BE2C (cell line): Measurements from ENCODE around the gene RELT.

Experiments
- DNase-seq: peaks from one replicate; pipeline ENCODE4 v3.0.0-alpha.2; 2020
- H3K27me3 ChIP-seq: fragments of 250-450 bp; sonication (Bioruptor Pico); 2 replicates; pipeline ENCODE4 v1.5.1; 2020; ENCODE audit warnings: mild to moderate bottlenecking
- H3K36me3 ChIP-seq: fragments of 250-450 bp; sonication (Bioruptor Pico); 2 replicates; pipeline ENCODE4 v1.5.1; 2020; ENCODE audit warnings: mild to moderate bottlenecking
- H3K4me1 ChIP-seq: fragments of 250-450 bp; sonication (Bioruptor Pico); 2 replicates; pipeline ENCODE4 v1.5.1; 2020
- H3K4me3 ChIP-seq: 2 replicates; pipeline ENCODE4 v1.5.1; 2011; ENCODE audit warnings: low read depth, low read length
- H3K9me3 ChIP-seq: fragments of 250-450 bp; sonication (Bioruptor Pico); 2 replicates; pipeline ENCODE4 v1.5.1; 2020
- TF ChIP-seq, protein P1 (sequence below): IDR thresholded peaks from 2 replicates; pipeline ENCODE4 v1.5.1; 2012; ENCODE audit warnings: mild to moderate bottlenecking, low read depth, low read length

RELT gene

DNA sequence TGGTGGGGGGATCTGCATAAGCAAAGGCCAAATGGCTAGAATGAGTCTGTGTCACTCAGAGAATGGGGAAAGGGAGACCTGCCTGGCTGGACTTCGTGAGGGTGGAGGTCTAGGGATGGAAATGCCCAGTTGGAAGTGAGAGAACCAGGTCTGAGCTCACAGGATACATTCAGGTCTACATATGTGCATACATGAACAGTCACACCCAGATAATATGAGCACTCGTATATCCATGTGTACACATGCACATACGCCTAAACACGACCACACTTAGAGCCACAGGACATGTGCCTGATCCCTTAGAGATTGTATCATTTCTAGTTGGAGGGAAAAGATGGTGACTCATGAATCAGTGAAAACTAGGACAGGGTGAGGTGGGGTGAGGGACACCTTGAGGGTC is 21.1 kb upstream of the RELT start:
- peaks cover 16% of the 10 kb centered on the region for H3K4me1 ChIP-seq
- no peak for DNase-seq
- TF ChIP-seq, protein P1, sequence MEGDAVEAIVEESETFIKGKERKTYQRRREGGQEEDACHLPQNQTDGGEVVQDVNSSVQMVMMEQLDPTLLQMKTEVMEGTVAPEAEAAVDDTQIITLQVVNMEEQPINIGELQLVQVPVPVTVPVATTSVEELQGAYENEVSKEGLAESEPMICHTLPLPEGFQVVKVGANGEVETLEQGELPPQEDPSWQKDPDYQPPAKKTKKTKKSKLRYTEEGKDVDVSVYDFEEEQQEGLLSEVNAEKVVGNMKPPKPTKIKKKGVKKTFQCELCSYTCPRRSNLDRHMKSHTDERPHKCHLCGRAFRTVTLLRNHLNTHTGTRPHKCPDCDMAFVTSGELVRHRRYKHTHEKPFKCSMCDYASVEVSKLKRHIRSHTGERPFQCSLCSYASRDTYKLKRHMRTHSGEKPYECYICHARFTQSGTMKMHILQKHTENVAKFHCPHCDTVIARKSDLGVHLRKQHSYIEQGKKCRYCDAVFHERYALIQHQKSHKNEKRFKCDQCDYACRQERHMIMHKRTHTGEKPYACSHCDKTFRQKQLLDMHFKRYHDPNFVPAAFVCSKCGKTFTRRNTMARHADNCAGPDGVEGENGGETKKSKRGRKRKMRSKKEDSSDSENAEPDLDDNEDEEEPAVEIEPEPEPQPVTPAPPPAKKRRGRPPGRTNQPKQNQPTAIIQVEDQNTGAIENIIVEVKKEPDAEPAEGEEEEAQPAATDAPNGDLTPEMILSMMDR = no peak
- H3K36me3 ChIP-seq = peaks cover under 1% of the 10 kb centered on the region
- no peak overlapping the region for H3K4me3 ChIP-seq
- H3K9me3 ChIP-seq = no peaks in the 10 kb centered on the region
- H3K27me3 ChIP-seq = no peaks in the 10 kb centered on the region

DNA sequence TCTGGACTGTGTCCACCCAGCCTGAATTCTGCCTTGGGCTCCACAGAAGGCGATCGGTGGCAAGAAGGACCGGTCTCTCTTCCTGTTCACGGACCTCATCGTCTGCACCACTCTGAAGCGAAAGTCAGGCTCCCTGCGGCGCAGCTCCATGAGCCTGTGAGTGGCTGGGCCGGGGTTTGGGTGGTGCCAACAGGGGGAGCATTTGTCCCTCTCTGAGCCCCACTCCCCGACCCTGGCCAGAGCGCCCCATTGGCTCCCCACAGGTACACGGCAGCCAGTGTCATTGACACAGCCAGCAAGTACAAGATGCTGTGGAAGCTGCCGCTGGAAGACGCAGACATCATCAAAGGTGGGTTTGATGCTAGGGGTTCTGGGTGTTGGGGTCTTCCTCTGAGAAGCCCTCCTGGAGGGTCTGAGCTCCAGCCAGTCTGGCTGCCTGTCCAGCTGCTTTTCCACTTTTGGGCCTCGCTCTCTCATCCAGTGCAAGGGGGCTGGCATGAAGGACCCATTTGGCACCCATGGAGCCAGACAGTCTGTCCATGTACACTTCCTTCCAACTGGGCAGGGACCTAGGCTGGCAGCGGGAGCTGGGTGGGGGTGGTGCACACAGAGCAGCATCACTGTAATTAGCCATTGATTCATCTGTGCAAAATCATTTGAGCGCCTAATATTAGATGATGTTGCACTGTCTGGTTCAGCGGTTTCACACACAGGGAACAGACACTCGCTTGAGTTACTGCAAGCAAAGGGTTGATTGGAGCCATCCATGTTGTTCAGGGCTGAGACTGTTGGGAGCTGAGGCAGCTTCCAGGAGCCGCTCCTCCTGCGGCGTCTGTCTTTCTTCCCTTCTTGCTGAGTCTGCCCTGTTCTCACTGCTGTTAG is 19.0 kb upstream of the RELT start:
- TF ChIP-seq, protein P1 = no peak
- H3K27me3 ChIP-seq = no peaks in the 10 kb centered on the region
- DNase-seq = no peak
- peaks cover 18% of the 10 kb centered on the region for H3K4me1 ChIP-seq
- no peaks in the 10 kb centered on the region for H3K9me3 ChIP-seq
- peaks cover 14% of the 10 kb centered on the region for H3K36me3 ChIP-seq
- H3K4me3 ChIP-seq = no peak overlapping the region

DNA sequence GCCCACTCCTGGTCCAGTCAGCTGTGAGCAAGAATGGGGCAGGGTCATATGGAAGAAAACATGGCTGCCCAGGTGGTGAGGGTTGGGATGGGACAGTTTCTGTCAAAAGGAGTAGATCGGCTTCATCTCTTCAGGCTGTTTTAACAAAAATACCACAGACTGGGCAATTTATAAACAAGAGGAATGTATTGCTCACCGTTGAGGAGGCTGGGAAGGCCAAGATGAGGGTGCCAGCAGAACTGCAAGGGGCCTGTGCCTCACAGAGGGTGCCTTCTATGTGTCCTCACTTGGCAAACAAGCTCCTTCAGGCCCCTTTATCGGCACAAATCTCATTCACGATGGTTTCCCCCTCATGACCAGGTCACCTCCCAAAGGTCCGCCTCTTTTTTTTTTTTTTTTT is 18.1 kb upstream of the RELT start:
- no peak for DNase-seq
- H3K36me3 ChIP-seq = peaks cover 20% of the 10 kb centered on the region

DNA sequence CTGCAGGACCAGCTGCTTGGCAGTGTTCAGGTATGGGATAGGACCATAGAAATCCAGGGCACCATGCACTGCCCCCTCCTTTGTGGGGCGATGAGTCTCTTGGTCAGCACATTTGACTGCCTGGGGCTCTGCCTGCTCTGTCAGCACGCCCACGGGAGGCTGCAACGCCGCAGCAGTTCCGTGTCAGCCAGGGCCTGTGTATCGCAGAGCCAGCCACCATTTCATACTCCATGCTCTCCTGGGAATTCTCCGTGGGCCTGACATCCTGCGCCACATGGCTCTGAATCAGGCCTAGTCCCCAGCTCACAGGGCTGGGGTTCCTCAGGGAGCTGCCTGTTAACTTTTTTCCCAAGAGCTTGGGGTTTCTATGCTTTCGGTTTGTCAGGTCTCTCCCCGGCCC is 16.9 kb upstream of the RELT start:
- Histone ChIP-seq H3K4me1 (peaks cover 18% of the 10 kb centered on the region), H3K36me3 (peaks cover 22% of the 10 kb centered on the region), H3K27me3 (no peaks in the 10 kb centered on the region), H3K4me3 (0 out of 2 replicates have a peak overlapping the region, but pooled peaks have one; percentile 2), H3K9me3 (no peaks in the 10 kb centered on the region)
- TF ChIP-seq, protein P1 = no peak
- peak; percentile 84 for DNase-seq

More for the DNA sequence above, 18.1 kb upstream of the RELT start:
- Histone ChIP-seq H3K4me1 (peaks cover 18% of the 10 kb centered on the region), H3K4me3 (no peak overlapping the region), H3K9me3 (no peaks in the 10 kb centered on the region), H3K27me3 (no peaks in the 10 kb centered on the region)
- TF ChIP-seq, protein P1 = no peak

DNA sequence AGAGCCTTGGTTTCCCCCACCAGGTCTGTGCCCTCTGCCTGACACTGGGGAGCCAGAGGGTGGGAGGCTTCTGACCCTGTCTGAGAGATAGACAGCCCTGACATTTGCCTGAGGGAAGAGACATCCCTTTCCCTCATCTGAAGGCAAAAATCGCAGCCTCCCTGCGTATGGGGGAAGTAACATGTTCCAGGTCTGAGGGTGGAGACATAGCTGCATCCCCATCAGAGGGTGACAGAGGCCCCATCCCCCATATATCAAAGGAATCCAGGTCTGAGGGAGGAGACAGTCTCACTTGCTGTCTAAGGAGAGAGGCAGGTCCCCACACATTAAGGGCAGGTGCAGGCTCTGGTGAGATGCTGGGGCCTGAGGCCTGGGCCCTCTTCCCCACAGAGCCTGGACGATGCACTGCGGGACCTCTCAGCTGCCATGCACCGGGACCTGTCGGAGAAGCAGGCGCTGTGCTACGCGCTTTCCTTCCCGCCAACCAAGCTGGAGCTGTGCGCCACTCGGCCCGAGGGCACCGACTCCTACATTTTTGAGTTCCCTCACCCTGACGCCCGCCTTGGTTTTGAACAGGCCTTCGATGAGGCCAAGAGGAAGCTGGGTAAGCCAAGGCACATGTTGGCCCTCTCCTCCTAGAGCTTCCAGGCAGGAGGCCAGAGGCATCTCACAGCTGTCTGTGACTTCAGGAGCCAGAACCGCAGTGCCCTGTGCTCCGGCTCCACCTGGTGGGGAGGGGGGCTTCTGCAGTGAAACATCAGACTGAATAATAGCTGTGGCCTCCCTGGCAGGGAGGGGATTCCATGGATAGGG is 16.1 kb upstream of the RELT start:
- Histone ChIP-seq H3K27me3 (no peaks in the 10 kb centered on the region), H3K4me3 (no peak overlapping the region), H3K9me3 (no peaks in the 10 kb centered on the region), H3K4me1 (peaks cover 18% of the 10 kb centered on the region), H3K36me3 (peaks cover 24% of the 10 kb centered on the region)
- TF ChIP-seq, protein P1 = peak; percentile 87
- peak; percentile 84 for DNase-seq
